ENCODE results near the gene IRAG1.

- no peak for TF ChIP-seq FOXP2 (optimal IDR thresholded peaks at IDR 0.05; ENCODE audit: borderline replicate concordance, extremely low read depth, extremely low read length, insufficient read depth)
- no peak for TF ChIP-seq POLR2AphosphoS5 (IDR thresholded peaks at IDR 0.05; ENCODE audit: low read depth, low read length)
- no peak for TF ChIP-seq TAF1 (IDR thresholded peaks at IDR 0.05; ENCODE audit: borderline replicate concordance, insufficient read depth, low read length)
- no peak for TF ChIP-seq REST (IDR thresholded peaks at IDR 0.05; ENCODE audit: insufficient read depth in 1 of 2, low read depth in 2 of 2, low read length in 2 of 2)
- no peak for TF ChIP-seq SIN3A (IDR thresholded peaks at IDR 0.05; ENCODE audit: borderline replicate concordance, insufficient read depth, low read length)
Measured at GRCh38 chr11:10653946-10654810, 39.4 kb downstream of the IRAG1 start.
